Thyroid gland (tissue), 4 donors: ENCODE measurements around the gene GADL1. TPM values are rescaled to one million over a fixed set of nuclear protein-coding genes. Genes with fewer than 3 reads are reported as not detected.

Experiments used
- DNase-seq, 2 donors: peaks; one replicate each; pipeline ENCODE4 v3.0.0-alpha.2; 2019
- H3K27ac ChIP-seq, 3 donors: fragments of 200-600 bp; sonication (generic); 1 replicate in 2 of 3; 2 replicates in 1 of 3; pipeline ENCODE4 v1.5.1; 2016 to 2019; ENCODE audit warnings: mild to moderate bottlenecking in 1 of 3, moderate library complexity in 1 of 3
- H3K27me3 ChIP-seq: fragments of 200-600 bp; sonication (generic); one replicate; pipeline ENCODE4 v1.5.1; 2019
- H3K36me3 ChIP-seq, 2 donors: fragments of 200-600 bp; sonication (generic); one replicate each; pipeline ENCODE4 v1.5.1; 2016 to 2019
- H3K4me1 ChIP-seq, 2 donors: fragments of 200-600 bp; sonication (generic); one replicate each; pipeline ENCODE4 v1.5.1; 2017 to 2019
- H3K4me3 ChIP-seq, 3 donors: fragments of 200-600 bp; sonication (generic); replicated peaks in 1 of 3; 1 replicate in 2 of 3; 2 replicates in 1 of 3; pipeline ENCODE4 v1.5.1; 2016; ENCODE audit warnings: mild to moderate bottlenecking in 1 of 3
- H3K9me3 ChIP-seq: fragments of 200-600 bp; sonication (generic); one replicate; pipeline ENCODE4 v1.5.1; 2017
- POLR2A ChIP-seq, 2 donors: fragments of 450-650 bp; IDR thresholded peaks; one replicate each; pipeline ENCODE4 v1.6.1; 2017; ENCODE audit warnings: antibody characterized with exemption in 2 of 2, mild to moderate bottlenecking in 2 of 2, moderate library complexity in 1 of 2
- WGBS, 2 donors: methylation state at CpG; one replicate each; pipeline ENCODE4 v1.1.5; 2017; 5-methylcytosine and 5-hydroxymethylcytosine counted together
- intact Hi-C: fragments of 100-400 bp; cut with DNase I; formaldehyde crosslinking; loops from one replicate; pipeline ENCODE4 v1.15.1; 2023
- total RNA-seq, 4 donors: library from RNA; depleted of rRNA; stranded (reverse); fragments of >200 nt; gene quantifications; one replicate each; pipeline ENCODE4 v1.2.3, GENCODE V29; 2016
- TF ChIP-seq, protein P1 (sequence below), 6 experiments: fragments of 200-600 bp in 3 of 6; fragments of 450-650 bp in 3 of 6; sonication (generic) in 3 of 6; IDR thresholded peaks; one replicate each; pipeline ENCODE4 v1.5.1; 2016 to 2019; ENCODE audit warnings: antibody characterized with exemption in 6 of 6, mild to moderate bottlenecking in 2 of 6, inconsistent platforms in 1 of 6, moderate library complexity in 1 of 6

GADL1 gene
- total RNA-seq, 4 donors from 2014 or later = not detected

DNA sequence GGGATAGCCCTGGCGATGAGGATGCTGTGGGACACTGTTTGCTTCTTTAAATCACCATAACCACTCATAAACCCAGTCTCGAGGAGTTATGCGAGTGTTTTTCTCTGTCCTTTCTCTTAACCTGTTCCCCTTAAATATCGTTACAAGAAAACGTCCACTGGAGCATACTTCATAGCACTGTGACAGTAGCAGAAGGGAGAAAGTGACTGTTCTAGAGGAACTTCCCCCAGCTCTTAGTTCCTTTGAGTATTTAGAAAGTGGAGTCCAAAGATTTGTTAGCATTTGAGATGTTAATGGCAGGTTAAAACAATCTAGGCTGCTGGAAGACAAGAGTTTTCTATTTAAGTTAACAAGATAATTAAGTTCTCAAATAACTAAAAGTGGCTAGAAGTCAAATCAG, 142.0 kb downstream of the GADL1 start:
- no peaks in the 10 kb centered on the region for H3K36me3 ChIP-seq
- intact Hi-C loops = loop anchor here (10.0 kb wide), 1 partner anchor 708 kb away; no protein-coding TSS in a partner anchor
- H3K9me3 ChIP-seq = no peaks in the 10 kb centered on the region
- 85 to 86% methylated on average over 5 of the region's 5 CpGs for WGBS, 2 donors
- no peak for TF ChIP-seq POLR2A (IDR thresholded peaks at IDR 0.05)
- TF ChIP-seq, protein P1, sequence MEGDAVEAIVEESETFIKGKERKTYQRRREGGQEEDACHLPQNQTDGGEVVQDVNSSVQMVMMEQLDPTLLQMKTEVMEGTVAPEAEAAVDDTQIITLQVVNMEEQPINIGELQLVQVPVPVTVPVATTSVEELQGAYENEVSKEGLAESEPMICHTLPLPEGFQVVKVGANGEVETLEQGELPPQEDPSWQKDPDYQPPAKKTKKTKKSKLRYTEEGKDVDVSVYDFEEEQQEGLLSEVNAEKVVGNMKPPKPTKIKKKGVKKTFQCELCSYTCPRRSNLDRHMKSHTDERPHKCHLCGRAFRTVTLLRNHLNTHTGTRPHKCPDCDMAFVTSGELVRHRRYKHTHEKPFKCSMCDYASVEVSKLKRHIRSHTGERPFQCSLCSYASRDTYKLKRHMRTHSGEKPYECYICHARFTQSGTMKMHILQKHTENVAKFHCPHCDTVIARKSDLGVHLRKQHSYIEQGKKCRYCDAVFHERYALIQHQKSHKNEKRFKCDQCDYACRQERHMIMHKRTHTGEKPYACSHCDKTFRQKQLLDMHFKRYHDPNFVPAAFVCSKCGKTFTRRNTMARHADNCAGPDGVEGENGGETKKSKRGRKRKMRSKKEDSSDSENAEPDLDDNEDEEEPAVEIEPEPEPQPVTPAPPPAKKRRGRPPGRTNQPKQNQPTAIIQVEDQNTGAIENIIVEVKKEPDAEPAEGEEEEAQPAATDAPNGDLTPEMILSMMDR (IDR thresholded peaks at IDR 0.05) = no peak
- H3K27me3 ChIP-seq = no peaks in the 10 kb centered on the region
- no peak for DNase-seq
- H3K4me1 ChIP-seq = no peaks in the 10 kb centered on the region
- no peak overlapping the region for H3K27ac ChIP-seq
- no peak overlapping the region for H3K4me3 ChIP-seq

- no peaks in the 10 kb centered on the region for H3K4me1 ChIP-seq
- no peaks in the 10 kb centered on the region for H3K27me3 ChIP-seq
- intact Hi-C loops = loop anchor here (10.0 kb wide), 1 partner anchor 707 kb away; no protein-coding TSS in a partner anchor
- peak; percentile 12 to 20 for DNase-seq
- 61 to 64% methylated on average over 11 of the region's 11 CpGs for WGBS, 2 donors
- no peak for TF ChIP-seq POLR2A (IDR thresholded peaks at IDR 0.05)
- TF ChIP-seq, protein P1 (IDR thresholded peaks at IDR 0.05) = peak in 2 of 6 experiments; percentile 11 to 30
- no peaks in the 10 kb centered on the region for H3K9me3 ChIP-seq
- no peaks in the 10 kb centered on the region for H3K36me3 ChIP-seq
- H3K4me3 ChIP-seq = no peak overlapping the region
- H3K27ac ChIP-seq = no peak overlapping the region
Measured at GRCh38 chr3:30751610-30752299, 142.7 kb downstream of the GADL1 start.

GRCh38 chr3:30750967-30751366, 143.5 kb downstream of the GADL1 start:
- TF ChIP-seq, protein P1 (IDR thresholded peaks at IDR 0.05) = no peak
- no peak for TF ChIP-seq POLR2A (IDR thresholded peaks at IDR 0.05)
- Histone ChIP-seq H3K27me3 (no peaks in the 10 kb centered on the region), H3K9me3 (no peaks in the 10 kb centered on the region), H3K36me3 (no peaks in the 10 kb centered on the region), H3K4me1 (no peaks in the 10 kb centered on the region), H3K27ac (no peak overlapping the region), H3K4me3 (no peak overlapping the region)
- no peak for DNase-seq
- intact Hi-C loops = loop anchor here (10.0 kb wide), 1 partner anchor 706 kb away; no protein-coding TSS in a partner anchor
- 84 to 85% methylated on average over 7 of the region's 7 CpGs for WGBS, 2 donors

DNA sequence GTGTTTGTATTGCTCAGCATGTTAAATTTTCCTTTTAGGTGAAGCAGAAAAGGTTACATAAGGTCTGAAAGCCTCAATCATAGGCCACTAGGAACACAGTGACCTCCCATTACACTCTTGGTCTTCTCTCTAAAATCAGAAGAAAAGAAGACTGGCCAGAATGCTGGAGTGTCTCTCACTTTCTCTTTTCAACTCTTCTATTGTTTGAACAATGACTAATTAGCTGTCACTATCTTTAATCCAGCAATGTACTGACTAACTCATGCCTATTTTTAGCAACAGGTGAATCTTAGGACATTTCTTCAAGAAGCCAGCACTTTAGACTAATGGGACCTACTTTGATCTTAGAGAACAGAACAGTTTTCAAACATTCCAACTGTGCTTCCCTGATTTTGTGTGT, 145.2 kb downstream of the GADL1 start:
- no peak for DNase-seq
- H3K27ac ChIP-seq = no peak overlapping the region
- intact Hi-C loops = no loop called here
- TF ChIP-seq, protein P1 (IDR thresholded peaks at IDR 0.05) = no peak
- no peak for TF ChIP-seq POLR2A (IDR thresholded peaks at IDR 0.05)
- H3K9me3 ChIP-seq = no peaks in the 10 kb centered on the region
- H3K4me1 ChIP-seq = no peaks in the 10 kb centered on the region
- no peaks in the 10 kb centered on the region for H3K36me3 ChIP-seq
- H3K27me3 ChIP-seq = no peaks in the 10 kb centered on the region
- H3K4me3 ChIP-seq = no peak overlapping the region

GRCh38 chr3:30747771-30748281, 146.6 kb downstream of the GADL1 start:
- no peaks in the 10 kb centered on the region for H3K27me3 ChIP-seq
- H3K4me3 ChIP-seq = no peak overlapping the region
- intact Hi-C loops = no loop called here
- no peaks in the 10 kb centered on the region for H3K4me1 ChIP-seq
- no peaks in the 10 kb centered on the region for H3K36me3 ChIP-seq
- no peak overlapping the region for H3K27ac ChIP-seq
- TF ChIP-seq, protein P1 (IDR thresholded peaks at IDR 0.05) = peak in 3 of 6 experiments; percentile 9 to 19 (median 17)
- TF ChIP-seq POLR2A (IDR thresholded peaks at IDR 0.05) = no peak
- no peaks in the 10 kb centered on the region for H3K9me3 ChIP-seq
- 65 to 68% methylated on average over 4 of the region's 4 CpGs for WGBS, 2 donors
- DNase-seq = no peak
